ENCODE results near the gene OR1J2.

GRCh38 chr9:122518841-122519240, 8.2 kb downstream of the OR1J2 start, which contains the start of gene OR1J4:
- TF ChIP-seq RARB (CRISPR knock-in tag; IDR thresholded peaks at IDR 0.05), result no peak
- no peak for TF ChIP-seq ARNTL (CRISPR knock-in tag; IDR thresholded peaks at IDR 0.05; ENCODE audit: borderline replicate concordance, low read depth)
- TF ChIP-seq, protein P1, sequence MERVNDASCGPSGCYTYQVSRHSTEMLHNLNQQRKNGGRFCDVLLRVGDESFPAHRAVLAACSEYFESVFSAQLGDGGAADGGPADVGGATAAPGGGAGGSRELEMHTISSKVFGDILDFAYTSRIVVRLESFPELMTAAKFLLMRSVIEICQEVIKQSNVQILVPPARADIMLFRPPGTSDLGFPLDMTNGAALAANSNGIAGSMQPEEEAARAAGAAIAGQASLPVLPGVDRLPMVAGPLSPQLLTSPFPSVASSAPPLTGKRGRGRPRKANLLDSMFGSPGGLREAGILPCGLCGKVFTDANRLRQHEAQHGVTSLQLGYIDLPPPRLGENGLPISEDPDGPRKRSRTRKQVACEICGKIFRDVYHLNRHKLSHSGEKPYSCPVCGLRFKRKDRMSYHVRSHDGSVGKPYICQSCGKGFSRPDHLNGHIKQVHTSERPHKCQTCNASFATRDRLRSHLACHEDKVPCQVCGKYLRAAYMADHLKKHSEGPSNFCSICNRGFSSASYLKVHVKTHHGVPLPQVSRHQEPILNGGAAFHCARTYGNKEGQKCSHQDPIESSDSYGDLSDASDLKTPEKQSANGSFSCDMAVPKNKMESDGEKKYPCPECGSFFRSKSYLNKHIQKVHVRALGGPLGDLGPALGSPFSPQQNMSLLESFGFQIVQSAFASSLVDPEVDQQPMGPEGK (CRISPR knock-in tag; IDR thresholded peaks at IDR 0.05; ENCODE audit: borderline replicate concordance), result no peak
- TF ChIP-seq ZFP30 (CRISPR knock-in tag; IDR thresholded peaks at IDR 0.05), result no peak
- no peak for TF ChIP-seq CSDC2 (CRISPR knock-in tag; IDR thresholded peaks at IDR 0.05)
